ENCODE measurements around the gene CDK9. TPM values are rescaled to one million over a fixed set of nuclear protein-coding genes. Genes with fewer than 3 reads are reported as not detected.

CDK9 gene
- total RNA-seq, 3 donors from 2014 or later (not counting 1 experiment from before 2014, with no cell fraction given): 181 to 207 (median 188) TPM

GRCh38 chr9:127829205-127829906 lies 43.5 kb downstream of the CDK9 start:
- no peak overlapping the region for H3K27ac ChIP-seq (ENCODE audit: low read length)
- H3K4me3 ChIP-seq (ENCODE audit: low read length): no peak overlapping the region
- Mint-ChIP-seq H3K27ac (peak overlapping the region in 1 of 2 donors; percentile 66), H3K36me3 (no peaks in the 10 kb centered on the region), H3K27me3 (ENCODE audit: low read depth in 2 of 2) (no peaks in the 10 kb centered on the region), H3K9me3 (no peaks in the 10 kb centered on the region), H3K4me1 (peaks cover 5 to 7% of the 10 kb centered on the region in 2 donors), H3K4me3 (peak overlapping the region; percentile 75)
- no peaks in the 10 kb centered on the region for H3K9me3 ChIP-seq (ENCODE audit: control insufficient read depth, insufficient read depth, low read length)
- peaks cover 3% of the 10 kb centered on the region for H3K36me3 ChIP-seq (ENCODE audit: control insufficient read depth, insufficient read depth, low read length)
- no peak for ATAC-seq
- no peak for TF ChIP-seq CTCF (IDR thresholded peaks at IDR 0.05)
- H3K27me3 ChIP-seq (ENCODE audit: control insufficient read depth, insufficient read depth, low read length): no peaks in the 10 kb centered on the region
- no peaks in the 10 kb centered on the region for H3K4me1 ChIP-seq (ENCODE audit: control insufficient read depth, insufficient read depth, low read length)
- 86% methylated on average over 5 of the region's 6 CpGs for WGBS (ENCODE audit: insufficient coverage)
- no peak for DNase-seq
- intact Hi-C loops (cut with micrococcal nuclease): no loop called here

DNA sequence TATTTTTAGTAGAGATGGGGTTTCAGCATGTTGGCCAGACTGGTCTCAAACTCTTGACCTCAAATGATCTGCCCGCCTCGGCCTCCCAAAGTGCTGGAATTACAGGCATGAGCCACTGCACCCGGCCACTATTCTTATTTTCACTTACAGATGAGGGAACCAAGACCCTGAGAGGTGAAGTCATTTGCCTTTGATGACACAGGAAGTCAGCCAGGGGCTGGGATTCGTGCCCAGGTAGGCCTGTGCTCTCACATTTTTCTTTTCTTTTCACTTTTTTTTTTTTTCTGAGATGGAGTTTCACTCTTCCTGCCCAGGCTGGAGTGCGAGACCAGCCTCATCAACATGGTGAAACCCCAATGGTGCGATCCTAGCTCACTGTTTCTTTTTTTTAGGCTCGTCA lies 46.4 kb downstream of the CDK9 start:
- H3K36me3 Mint-ChIP-seq: no peaks in the 10 kb centered on the region
- peaks cover 14% of the 10 kb centered on the region for H3K4me1 ChIP-seq (ENCODE audit: control insufficient read depth, insufficient read depth, low read length)
- 74% methylated on average over 6 of the region's 7 CpGs for WGBS (ENCODE audit: insufficient coverage)
- TF ChIP-seq CTCF (IDR thresholded peaks at IDR 0.05): no peak
- H3K27ac ChIP-seq (ENCODE audit: low read length): no peak overlapping the region
- DNase-seq: peak in 1 of 2 donors; percentile 43
- no peak for ATAC-seq
- H3K4me1 Mint-ChIP-seq: peaks cover 5 to 7% of the 10 kb centered on the region in 2 donors
- no peak overlapping the region for H3K4me3 Mint-ChIP-seq
- no peaks in the 10 kb centered on the region for H3K36me3 ChIP-seq (ENCODE audit: control insufficient read depth, insufficient read depth, low read length)
- H3K4me3 ChIP-seq (ENCODE audit: low read length): no peak overlapping the region
- H3K27ac Mint-ChIP-seq: no peak overlapping the region
- no peaks in the 10 kb centered on the region for H3K27me3 ChIP-seq (ENCODE audit: control insufficient read depth, insufficient read depth, low read length)
- no peaks in the 10 kb centered on the region for H3K27me3 Mint-ChIP-seq (ENCODE audit: low read depth in 2 of 2)
- H3K9me3 Mint-ChIP-seq: no peaks in the 10 kb centered on the region
- H3K9me3 ChIP-seq (ENCODE audit: control insufficient read depth, insufficient read depth, low read length): no peaks in the 10 kb centered on the region
- intact Hi-C loops (cut with micrococcal nuclease): no loop called here

- peaks cover 5 to 6% of the 10 kb centered on the region in 2 donors for H3K4me1 Mint-ChIP-seq
- no peak overlapping the region for H3K4me3 Mint-ChIP-seq
These were observed 47.7 kb downstream of the CDK9 start for GRCh38 chr9:127833555-127833954.

More at GRCh38 chr9:127833555-127833954, 47.7 kb downstream of the CDK9 start:
- DNase-seq: no peak
- no peak for ATAC-seq
- TF ChIP-seq CTCF (IDR thresholded peaks at IDR 0.05): no peak
- H3K4me1 ChIP-seq (ENCODE audit: control insufficient read depth, insufficient read depth, low read length): peaks cover 14% of the 10 kb centered on the region
- no peaks in the 10 kb centered on the region for H3K27me3 ChIP-seq (ENCODE audit: control insufficient read depth, insufficient read depth, low read length)
- H3K27ac ChIP-seq (ENCODE audit: low read length): no peak overlapping the region
- H3K27ac Mint-ChIP-seq: no peak overlapping the region
- intact Hi-C loops (cut with micrococcal nuclease): no loop called here
- H3K4me3 ChIP-seq (ENCODE audit: low read length): no peak overlapping the region
- no peaks in the 10 kb centered on the region for H3K36me3 Mint-ChIP-seq
- H3K9me3 Mint-ChIP-seq: no peaks in the 10 kb centered on the region
- no peaks in the 10 kb centered on the region for H3K9me3 ChIP-seq (ENCODE audit: control insufficient read depth, insufficient read depth, low read length)
- 53% methylated on average over 1 of the region's 1 CpG for WGBS (ENCODE audit: insufficient coverage)
- no peaks in the 10 kb centered on the region for H3K27me3 Mint-ChIP-seq (ENCODE audit: low read depth in 2 of 2)
- no peaks in the 10 kb centered on the region for H3K36me3 ChIP-seq (ENCODE audit: control insufficient read depth, insufficient read depth, low read length)
